ENCODE measurements around the gene CPED1. TPM values are rescaled to one million over a fixed set of nuclear protein-coding genes. Genes with fewer than 3 reads are reported as not detected.

The CPED1 gene
- total and polyA plus RNA-seq, 4 donors = 4.7 to 34.1 (median 16.7) TPM

DNA sequence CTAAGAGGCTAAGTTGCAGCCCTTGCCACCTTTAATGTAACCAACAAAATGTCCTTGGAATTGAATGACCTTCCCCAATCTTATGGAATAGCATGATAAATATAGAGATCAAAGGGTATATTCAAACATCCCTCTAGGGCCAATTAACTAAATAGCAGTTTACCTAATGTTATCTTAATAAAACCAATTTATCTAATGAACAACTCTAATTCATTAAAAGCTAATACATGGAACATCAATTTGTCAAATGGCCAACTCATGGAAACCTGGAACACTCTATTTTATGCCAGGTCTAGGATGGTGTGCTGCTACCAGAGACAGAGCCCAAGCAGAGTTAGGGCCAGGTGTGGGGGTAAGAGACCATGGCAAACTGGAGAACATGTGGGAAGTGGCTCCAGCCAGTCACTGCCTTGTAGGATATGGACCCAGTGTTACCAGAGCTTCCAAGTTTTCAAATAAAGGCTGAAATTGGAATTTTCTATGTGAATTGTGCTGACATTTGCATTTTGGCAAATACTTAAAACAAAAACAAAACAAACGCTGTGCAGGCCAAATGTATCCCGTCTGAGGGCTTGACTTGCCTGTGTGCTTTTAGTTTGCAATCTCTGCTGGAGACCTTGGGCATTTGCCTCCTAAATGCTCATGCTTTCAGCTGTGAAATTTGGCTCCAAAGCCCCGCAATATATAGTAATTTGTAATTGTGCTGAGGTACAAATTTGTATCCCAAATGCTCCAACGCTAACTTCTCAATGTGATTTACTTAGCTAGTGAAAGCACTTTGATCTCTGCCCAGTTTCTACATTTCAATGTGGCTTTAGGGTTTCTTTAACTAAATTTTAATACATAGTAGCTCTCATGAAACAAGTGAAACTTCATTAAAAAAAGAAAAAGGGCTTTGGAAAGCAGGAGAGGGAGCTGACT lies 55.1 kb downstream of the CPED1 start:
- DNase-seq (ENCODE audit: low read depth in 4 of 6, low spot score in 6 of 6) = no peak
- no peaks in the 10 kb centered on the region for H3K27me3 ChIP-seq (ENCODE audit: control insufficient read depth, insufficient read depth, low read length)
- H3K4me1 ChIP-seq (ENCODE audit: control insufficient read depth, insufficient read depth, low read length) = no peaks in the 10 kb centered on the region
- H3K27ac ChIP-seq (ENCODE audit: low read depth, low read length) = no peak overlapping the region
- no peaks in the 10 kb centered on the region for H3K9me3 ChIP-seq (ENCODE audit: control insufficient read depth, insufficient read depth, low read length)
- 71% methylated on average over 2 of the region's 4 CpGs for WGBS (ENCODE audit: insufficient coverage)
- no peak overlapping the region for H3K4me3 ChIP-seq (ENCODE audit: low read depth, low read length)
- H3K36me3 ChIP-seq (ENCODE audit: control insufficient read depth, insufficient read depth, low read length) = no peaks in the 10 kb centered on the region

DNA sequence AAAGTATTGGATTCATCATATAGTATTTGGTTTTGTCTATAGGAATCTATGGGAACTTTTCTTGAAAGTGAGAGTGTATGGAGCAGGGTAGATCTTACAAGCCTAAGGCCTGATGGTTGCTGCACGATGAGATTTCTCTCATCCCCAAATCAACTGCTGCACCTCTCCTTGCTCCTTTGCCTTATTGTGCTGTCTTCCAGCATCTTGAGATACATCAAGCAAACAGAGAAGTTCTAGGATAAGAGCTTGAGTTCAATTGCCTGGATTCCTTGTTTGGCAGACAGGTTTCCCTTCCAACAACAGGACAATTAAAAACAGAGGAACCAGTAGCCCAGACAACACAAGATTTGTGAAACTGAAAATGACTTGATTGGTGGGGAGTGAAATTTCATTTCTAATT lies 56.6 kb downstream of the CPED1 start:
- Histone ChIP-seq H3K9me3 (ENCODE audit: control insufficient read depth, insufficient read depth, low read length) (no peaks in the 10 kb centered on the region), H3K36me3 (ENCODE audit: control insufficient read depth, insufficient read depth, low read length) (no peaks in the 10 kb centered on the region), H3K27me3 (ENCODE audit: control insufficient read depth, insufficient read depth, low read length) (no peaks in the 10 kb centered on the region), H3K27ac (ENCODE audit: low read depth, low read length) (no peak overlapping the region), H3K4me3 (ENCODE audit: low read depth, low read length) (no peak overlapping the region), H3K4me1 (ENCODE audit: control insufficient read depth, insufficient read depth, low read length) (no peaks in the 10 kb centered on the region)
- no peak for DNase-seq (ENCODE audit: low read depth in 4 of 6, low spot score in 6 of 6)
- no CpG with 5 or more reads among the region's 1 CpG for WGBS (ENCODE audit: insufficient coverage)

DNA sequence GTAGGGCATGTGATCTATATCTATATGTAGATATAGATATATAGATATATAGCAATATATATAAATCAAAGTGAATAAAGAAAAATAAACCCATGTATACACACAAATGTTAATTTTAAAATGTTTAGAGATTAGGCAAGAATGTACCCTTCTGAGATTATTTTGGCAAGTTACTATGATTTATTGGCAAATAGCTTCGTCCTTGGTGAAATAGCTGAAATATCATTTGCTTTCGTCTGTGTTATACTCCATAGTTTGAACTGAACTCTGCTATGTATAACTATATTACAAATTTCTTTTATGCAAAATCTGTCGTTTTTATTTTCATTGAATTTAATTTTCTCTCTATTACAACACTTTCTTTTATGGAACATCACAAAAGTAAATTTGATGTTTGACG lies 57.5 kb downstream of the CPED1 start:
- Histone ChIP-seq H3K27me3 (ENCODE audit: control insufficient read depth, insufficient read depth, low read length) (no peaks in the 10 kb centered on the region), H3K4me1 (ENCODE audit: control insufficient read depth, insufficient read depth, low read length) (no peaks in the 10 kb centered on the region), H3K27ac (ENCODE audit: low read depth, low read length) (no peak overlapping the region), H3K9me3 (ENCODE audit: control insufficient read depth, insufficient read depth, low read length) (no peaks in the 10 kb centered on the region), H3K4me3 (ENCODE audit: low read depth, low read length) (no peak overlapping the region), H3K36me3 (ENCODE audit: control insufficient read depth, insufficient read depth, low read length) (no peaks in the 10 kb centered on the region)
- no CpG with 5 or more reads among the region's 4 CpGs for WGBS (ENCODE audit: insufficient coverage)
- no peak for DNase-seq (ENCODE audit: low read depth in 4 of 6, low spot score in 6 of 6)

DNA sequence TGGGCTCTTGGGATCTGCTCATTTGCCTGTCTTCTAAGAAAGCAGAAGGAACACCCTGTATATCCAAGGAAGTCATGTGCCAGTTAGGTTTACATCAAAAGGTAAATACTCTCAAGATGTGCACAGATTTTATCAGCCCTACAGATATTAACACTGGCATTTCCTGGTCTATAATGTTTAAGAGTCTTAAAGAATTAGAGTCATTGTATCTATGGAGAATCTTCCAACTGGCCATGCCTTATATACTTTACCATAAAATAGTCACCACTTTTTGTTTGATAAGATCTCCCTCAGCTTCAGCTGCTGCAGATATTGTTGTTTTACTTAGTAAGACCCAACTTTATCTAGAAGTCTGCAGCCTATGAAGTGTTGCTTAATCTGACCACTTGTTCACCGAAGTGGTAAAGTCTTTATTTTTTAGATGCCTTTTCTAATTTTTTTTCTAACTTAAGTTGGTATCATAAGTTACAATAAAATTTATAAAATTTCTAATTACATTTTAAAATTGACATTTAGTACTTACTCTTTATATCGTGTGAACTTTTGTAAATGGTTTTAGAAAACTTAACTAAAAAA lies 58.5 kb downstream of the CPED1 start:
- WGBS (ENCODE audit: insufficient coverage) = no CpG with 5 or more reads among the region's 2 CpGs
- no peaks in the 10 kb centered on the region for H3K9me3 ChIP-seq (ENCODE audit: control insufficient read depth, insufficient read depth, low read length)
- H3K4me3 ChIP-seq (ENCODE audit: low read depth, low read length) = no peak overlapping the region

DNA sequence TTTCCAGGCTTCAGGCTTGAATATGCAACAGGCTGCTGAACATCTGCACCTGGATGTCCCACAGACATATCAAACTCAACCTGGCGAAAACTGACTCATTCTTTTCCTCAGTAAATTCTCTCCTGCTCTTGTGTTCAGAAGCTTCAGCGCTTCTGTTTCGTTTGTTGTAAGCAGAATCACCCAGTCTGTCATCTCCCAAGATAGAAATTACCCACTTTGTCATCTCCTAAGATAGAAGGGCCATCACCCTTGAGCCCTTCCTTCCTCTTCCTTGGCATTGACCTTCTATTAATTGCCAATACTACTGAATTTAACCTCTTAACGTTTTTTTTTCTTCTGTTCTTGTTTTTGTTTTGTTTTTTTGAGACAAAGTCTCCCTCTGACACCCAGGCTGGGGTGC lies 59.7 kb downstream of the CPED1 start:
- 76% methylated on average over 3 of the region's 4 CpGs for WGBS (ENCODE audit: insufficient coverage)
- no peaks in the 10 kb centered on the region for H3K9me3 ChIP-seq (ENCODE audit: control insufficient read depth, insufficient read depth, low read length)
- no peaks in the 10 kb centered on the region for H3K36me3 ChIP-seq (ENCODE audit: control insufficient read depth, insufficient read depth, low read length)
- no peaks in the 10 kb centered on the region for H3K4me1 ChIP-seq (ENCODE audit: control insufficient read depth, insufficient read depth, low read length)
- H3K4me3 ChIP-seq (ENCODE audit: low read depth, low read length) = no peak overlapping the region
- DNase-seq (ENCODE audit: low read depth in 4 of 6, low spot score in 6 of 6) = no peak
- no peak overlapping the region for H3K27ac ChIP-seq (ENCODE audit: low read depth, low read length)
- no peaks in the 10 kb centered on the region for H3K27me3 ChIP-seq (ENCODE audit: control insufficient read depth, insufficient read depth, low read length)

More for the DNA sequence above, 58.5 kb downstream of the CPED1 start:
- Histone ChIP-seq H3K4me1 (ENCODE audit: control insufficient read depth, insufficient read depth, low read length) (no peaks in the 10 kb centered on the region), H3K27ac (ENCODE audit: low read depth, low read length) (no peak overlapping the region), H3K36me3 (ENCODE audit: control insufficient read depth, insufficient read depth, low read length) (no peaks in the 10 kb centered on the region), H3K27me3 (ENCODE audit: control insufficient read depth, insufficient read depth, low read length) (no peaks in the 10 kb centered on the region)
- DNase-seq (ENCODE audit: low read depth in 4 of 6, low spot score in 6 of 6) = no peak

DNA sequence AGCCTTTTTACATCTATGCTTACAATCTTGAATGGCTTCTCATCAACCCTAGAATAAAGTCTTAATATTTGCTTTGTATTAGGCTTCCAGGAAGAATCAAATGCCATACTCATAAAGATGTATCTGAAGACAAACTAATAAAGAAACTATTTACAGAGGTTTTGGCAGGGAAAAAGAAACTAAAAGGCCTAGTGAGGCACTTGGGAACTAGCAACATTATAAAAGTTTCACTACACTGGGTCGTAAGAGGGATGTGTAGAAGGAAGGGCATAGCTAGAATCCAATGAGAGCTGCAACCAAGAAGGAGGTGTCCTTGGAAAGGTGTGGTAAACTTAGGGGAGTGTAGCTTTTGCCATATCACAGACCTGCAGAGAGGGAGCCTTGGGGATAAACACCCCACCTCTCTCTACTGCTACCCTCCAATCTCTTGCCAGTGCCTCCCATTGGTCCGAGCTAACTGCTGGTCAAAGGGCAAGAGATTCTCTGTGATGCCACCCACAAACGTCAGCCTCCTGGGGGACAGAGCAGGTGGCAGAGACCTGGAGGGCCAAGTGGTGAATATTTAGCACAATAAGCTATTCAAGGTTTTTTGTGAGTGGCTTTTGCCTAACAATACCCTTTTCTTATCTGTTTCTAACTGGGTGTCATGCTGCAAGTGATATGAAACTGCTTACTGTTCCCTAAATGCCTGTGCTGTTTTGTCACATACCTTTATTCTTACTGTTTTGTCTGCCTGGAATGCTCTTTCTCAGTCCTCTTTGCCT lies 60.7 kb downstream of the CPED1 start:
- H3K27me3 ChIP-seq (ENCODE audit: control insufficient read depth, insufficient read depth, low read length) = no peaks in the 10 kb centered on the region

DNA sequence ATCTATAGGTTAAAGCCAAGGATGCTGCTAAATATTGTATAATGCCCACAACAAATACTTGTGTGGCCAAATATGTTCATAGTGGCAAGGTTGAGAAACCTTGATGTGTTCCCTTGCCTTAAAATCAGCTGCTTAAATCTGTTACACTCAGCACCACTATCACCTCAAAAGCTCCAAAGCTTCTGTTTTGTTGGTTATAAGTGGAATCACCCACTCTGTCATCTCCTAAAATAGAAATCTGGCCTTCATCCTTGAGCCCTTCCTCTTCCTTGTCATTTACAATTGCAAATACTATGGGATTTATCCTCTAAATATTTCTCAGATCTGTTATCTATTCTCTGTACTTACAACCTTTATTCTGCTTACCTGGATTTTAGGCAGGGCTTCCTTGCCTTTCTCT lies 61.4 kb downstream of the CPED1 start:
- no peak for DNase-seq (ENCODE audit: low read depth in 4 of 6, low spot score in 6 of 6)
- Histone ChIP-seq H3K9me3 (ENCODE audit: control insufficient read depth, insufficient read depth, low read length) (no peaks in the 10 kb centered on the region), H3K36me3 (ENCODE audit: control insufficient read depth, insufficient read depth, low read length) (no peaks in the 10 kb centered on the region), H3K4me3 (ENCODE audit: low read depth, low read length) (no peak overlapping the region), H3K4me1 (ENCODE audit: control insufficient read depth, insufficient read depth, low read length) (no peaks in the 10 kb centered on the region), H3K27ac (ENCODE audit: low read depth, low read length) (no peak overlapping the region), H3K27me3 (ENCODE audit: control insufficient read depth, insufficient read depth, low read length) (no peaks in the 10 kb centered on the region)

More for the DNA sequence above, 60.7 kb downstream of the CPED1 start:
- Histone ChIP-seq H3K9me3 (ENCODE audit: control insufficient read depth, insufficient read depth, low read length) (no peaks in the 10 kb centered on the region), H3K27ac (ENCODE audit: low read depth, low read length) (no peak overlapping the region), H3K36me3 (ENCODE audit: control insufficient read depth, insufficient read depth, low read length) (no peaks in the 10 kb centered on the region), H3K4me1 (ENCODE audit: control insufficient read depth, insufficient read depth, low read length) (no peaks in the 10 kb centered on the region), H3K4me3 (ENCODE audit: low read depth, low read length) (no peak overlapping the region)
- no peak for DNase-seq (ENCODE audit: low read depth in 4 of 6, low spot score in 6 of 6)
- 36% methylated on average over 2 of the region's 3 CpGs for WGBS (ENCODE audit: insufficient coverage)

DNA sequence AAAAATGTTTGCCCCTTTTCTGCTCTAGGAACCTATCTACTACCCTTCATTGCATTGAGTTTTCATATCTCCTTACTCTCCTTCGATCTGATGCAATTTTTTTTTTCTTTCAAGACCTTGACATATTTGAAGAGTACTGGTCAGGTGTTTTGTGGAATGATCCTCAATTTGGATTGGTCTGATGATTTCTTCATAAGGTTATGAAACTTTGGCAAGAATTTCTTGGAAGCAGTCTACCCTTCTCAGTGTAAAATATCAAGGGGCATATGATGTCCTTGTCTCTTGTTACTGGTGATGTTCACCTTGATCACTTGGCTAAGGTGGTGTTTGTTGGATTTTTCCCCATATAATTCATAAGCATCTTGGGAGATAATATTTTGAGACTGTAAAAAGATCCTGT lies 64.7 kb downstream of the CPED1 start:
- H3K4me3 ChIP-seq (ENCODE audit: low read depth, low read length) = no peak overlapping the region
- no CpG with 5 or more reads among the region's 1 CpG for WGBS (ENCODE audit: insufficient coverage)
- H3K27me3 ChIP-seq (ENCODE audit: control insufficient read depth, insufficient read depth, low read length) = no peaks in the 10 kb centered on the region
- no peak for DNase-seq (ENCODE audit: low read depth in 4 of 6, low spot score in 6 of 6)
- no peaks in the 10 kb centered on the region for H3K4me1 ChIP-seq (ENCODE audit: control insufficient read depth, insufficient read depth, low read length)
- no peaks in the 10 kb centered on the region for H3K9me3 ChIP-seq (ENCODE audit: control insufficient read depth, insufficient read depth, low read length)
- no peaks in the 10 kb centered on the region for H3K36me3 ChIP-seq (ENCODE audit: control insufficient read depth, insufficient read depth, low read length)
- no peak overlapping the region for H3K27ac ChIP-seq (ENCODE audit: low read depth, low read length)

DNA sequence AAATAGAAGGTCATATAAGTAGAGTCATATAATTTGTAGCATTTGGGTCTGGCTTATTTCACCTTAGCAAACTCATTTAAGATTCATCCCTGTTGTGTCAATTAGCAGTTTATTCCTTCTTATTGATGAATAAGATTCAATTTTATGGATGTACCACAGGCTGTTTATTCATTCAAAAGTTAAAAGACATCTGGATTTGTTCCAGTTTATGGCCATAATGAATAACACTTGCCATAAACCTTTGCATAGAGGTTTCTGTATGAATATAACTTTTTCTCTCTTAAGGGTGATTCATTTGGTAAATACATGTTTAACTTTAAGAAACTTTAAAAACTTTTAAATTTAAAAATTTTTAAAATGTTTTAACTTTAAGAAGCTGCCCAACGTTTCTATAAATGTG lies 66.4 kb downstream of the CPED1 start:
- no peak for DNase-seq (ENCODE audit: low read depth in 4 of 6, low spot score in 6 of 6)
- Histone ChIP-seq H3K9me3 (ENCODE audit: control insufficient read depth, insufficient read depth, low read length) (no peaks in the 10 kb centered on the region), H3K4me3 (ENCODE audit: low read depth, low read length) (no peak overlapping the region), H3K27ac (ENCODE audit: low read depth, low read length) (no peak overlapping the region), H3K4me1 (ENCODE audit: control insufficient read depth, insufficient read depth, low read length) (no peaks in the 10 kb centered on the region), H3K27me3 (ENCODE audit: control insufficient read depth, insufficient read depth, low read length) (no peaks in the 10 kb centered on the region), H3K36me3 (ENCODE audit: control insufficient read depth, insufficient read depth, low read length) (no peaks in the 10 kb centered on the region)
- no CpG with 5 or more reads among the region's 1 CpG for WGBS (ENCODE audit: insufficient coverage)
